ENCODE data around the gene SULT4A1. TPM values are rescaled to one million over a fixed set of nuclear protein-coding genes. Genes with fewer than 3 reads are reported as not detected.

Gene SULT4A1
- total and polyA plus RNA-seq, 10 of the 15 experiments (the other 5 are each of a cell fraction or from before 2014, with no cell fraction given) = not detected

GRCh38 chr22:43844560-43845545 lies 17.5 kb downstream of the SULT4A1 start:
- RAD21 ChIA-PET (ENCODE audit: unreplicated experiment) = no interaction called here
- Histone ChIP-seq H3K4me1 (ENCODE audit: control insufficient read depth, insufficient read depth, low read length) (no peaks in the 10 kb centered on the region), H3K4me3 (no peak overlapping the region), H4K20me1 (ENCODE audit: control insufficient read depth, insufficient read depth) (no peaks in the 10 kb centered on the region), H3K9ac (ENCODE audit: control insufficient read depth, insufficient read depth, low read length) (no peak overlapping the region), H3K27me3 (replicated peaks in 1 of 2; ENCODE audit: control insufficient read depth in 2 of 2, insufficient read depth in 2 of 2, low read length in 1 of 2) (peaks cover 3% of the 10 kb centered on the region in 2 experiments; a peak in 3 of 4 replicates), H3K27ac (ENCODE audit: control insufficient read depth, insufficient read depth) (no peak overlapping the region), H2AFZ (ENCODE audit: control insufficient read depth, low read depth, low read length) (no peak overlapping the region), H3K36me3 (ENCODE audit: control insufficient read depth in 2 of 2, insufficient read depth in 2 of 2, low read length in 1 of 2) (no peaks in the 10 kb centered on the region), H3K4me2 (ENCODE audit: control insufficient read depth, insufficient read depth) (no peak overlapping the region), H3K9me3 (replicated peaks; ENCODE audit: control insufficient read depth, insufficient read depth, low read length) (no peaks in the 10 kb centered on the region), H3K79me2 (ENCODE audit: control insufficient read depth, insufficient read depth, low read length) (no peaks in the 10 kb centered on the region)
- ATAC-seq (no peak), FAIRE-seq (no peak), DNase-seq (ENCODE audit: low read depth, low spot score) (no peak)
- POLR2A ChIA-PET = no interaction called here
- CTCF ChIA-PET = interaction anchor here (0.6 kb wide), 1 partner anchor 499 kb away, joined by 3 read pairs; no protein-coding TSS in a partner anchor
- SMC1A ChIA-PET (ENCODE audit: uncharacterized antibody, unreplicated experiment) = no interaction called here
- in situ Hi-C loops (cut with MboI) (no loop called here), intact Hi-C loops (cut with micrococcal nuclease; ENCODE audit: unreplicated experiment) (no loop called here)
- TF ChIP-seq TCF3 (IDR thresholded peaks at IDR 0.05; ENCODE audit: borderline replicate concordance, insufficient read depth, low read depth, low read length) = no peak
- TF ChIP-seq FOS (IDR thresholded peaks at IDR 0.05; ENCODE audit: borderline replicate concordance, extremely low read depth, insufficient read length) = no peak
- no peak for TF ChIP-seq WRNIP1 (IDR thresholded peaks at IDR 0.05; ENCODE audit: borderline replicate concordance, low read depth, low read length)
- no peak for TF ChIP-seq ZNF384 (IDR thresholded peaks at IDR 0.05; ENCODE audit: borderline replicate concordance, low read depth, low read length)
- TF ChIP-seq ZBTB33 (IDR thresholded peaks at IDR 0.05) = no peak
- TF ChIP-seq BACH1 (IDR thresholded peaks at IDR 0.05; ENCODE audit: borderline replicate concordance) = no peak
- WGBS (ENCODE audit: insufficient coverage, insufficient replicate concordance, low lambda C conversion rate, missing lambda C conversion rate) = 38% methylated on average over 31 of the region's 31 CpGs
- no TSS peak for BruUV-seq (replicated peaks)

Measured in GM12878 (cell line).